Measurements from ENCODE around the gene DUSP2.

DNA sequence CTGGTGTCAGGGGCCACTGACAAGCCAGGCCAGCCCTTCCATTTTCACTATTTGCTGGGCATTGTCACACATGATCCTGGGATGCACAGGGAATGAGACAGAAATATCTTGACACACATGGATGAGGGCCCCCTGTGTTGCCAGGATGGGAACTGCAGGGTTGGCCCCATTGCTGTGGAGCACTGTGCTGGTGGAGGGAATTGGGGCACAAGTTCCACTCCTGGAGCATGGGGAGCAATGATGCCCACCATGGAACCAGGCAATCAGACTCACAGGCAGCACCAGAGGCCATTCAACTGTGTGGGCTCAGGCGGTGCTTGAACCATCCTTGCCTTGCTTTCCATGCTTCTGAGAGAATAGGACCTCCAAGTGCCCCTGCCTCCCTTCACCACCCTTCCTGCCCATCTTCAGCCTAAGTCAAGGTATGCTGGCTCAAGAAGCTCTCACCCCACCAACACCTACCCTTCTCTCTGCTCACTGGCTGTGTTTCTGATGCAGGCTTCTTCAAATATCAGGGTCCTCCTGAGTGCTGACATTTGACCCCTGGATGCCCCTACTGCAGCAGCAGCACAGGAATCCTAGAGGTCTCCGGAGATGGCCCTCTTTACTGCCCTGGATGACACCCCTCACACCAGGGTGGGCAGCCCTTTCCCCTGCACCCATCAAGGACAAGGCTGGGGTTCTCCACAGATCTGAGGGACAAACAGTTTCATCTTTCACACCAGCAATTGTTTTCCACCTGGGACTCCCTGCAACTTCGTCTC lies 39.9 kb downstream of the DUSP2 start:
- no peak for TF ChIP-seq POLR2A (IDR thresholded peaks at IDR 0.05)
- TF ChIP-seq, protein P1, sequence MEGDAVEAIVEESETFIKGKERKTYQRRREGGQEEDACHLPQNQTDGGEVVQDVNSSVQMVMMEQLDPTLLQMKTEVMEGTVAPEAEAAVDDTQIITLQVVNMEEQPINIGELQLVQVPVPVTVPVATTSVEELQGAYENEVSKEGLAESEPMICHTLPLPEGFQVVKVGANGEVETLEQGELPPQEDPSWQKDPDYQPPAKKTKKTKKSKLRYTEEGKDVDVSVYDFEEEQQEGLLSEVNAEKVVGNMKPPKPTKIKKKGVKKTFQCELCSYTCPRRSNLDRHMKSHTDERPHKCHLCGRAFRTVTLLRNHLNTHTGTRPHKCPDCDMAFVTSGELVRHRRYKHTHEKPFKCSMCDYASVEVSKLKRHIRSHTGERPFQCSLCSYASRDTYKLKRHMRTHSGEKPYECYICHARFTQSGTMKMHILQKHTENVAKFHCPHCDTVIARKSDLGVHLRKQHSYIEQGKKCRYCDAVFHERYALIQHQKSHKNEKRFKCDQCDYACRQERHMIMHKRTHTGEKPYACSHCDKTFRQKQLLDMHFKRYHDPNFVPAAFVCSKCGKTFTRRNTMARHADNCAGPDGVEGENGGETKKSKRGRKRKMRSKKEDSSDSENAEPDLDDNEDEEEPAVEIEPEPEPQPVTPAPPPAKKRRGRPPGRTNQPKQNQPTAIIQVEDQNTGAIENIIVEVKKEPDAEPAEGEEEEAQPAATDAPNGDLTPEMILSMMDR (IDR thresholded peaks at IDR 0.05), result no peak

All from thyroid gland (tissue), 4 donors.